GM23338 (cell line): Measurements from ENCODE around the gene FAM209B. TPM values are rescaled to one million over a fixed set of nuclear protein-coding genes. Genes with fewer than 3 reads are reported as not detected.

ENCODE experiments used
- CREB1 ChIP-seq: fragments of 250-450 bp; sonication (Bioruptor Pico); IDR thresholded peaks from 2 replicates; pipeline ENCODE4 v1.5.0; 2020; ENCODE audit warnings: low read depth, mild to moderate bottlenecking, moderate library complexity
- EZH2 ChIP-seq: fragments of 200-600 bp; sonication (generic); IDR thresholded peaks from one replicate; pipeline ENCODE4 v1.8.0; 2017; ENCODE audit warnings: antibody characterized with exemption, mild to moderate bottlenecking, low read depth; ENCODE audit not compliant: unreplicated experiment
- EZH2phosphoT487 ChIP-seq: fragments of 200-600 bp; sonication (generic); IDR thresholded peaks from one replicate; pipeline ENCODE4 v1.8.1; 2018; ENCODE audit warnings: antibody characterized with exemption; ENCODE audit not compliant: unreplicated experiment
- JUNB ChIP-seq: IDR thresholded peaks from one replicate; pipeline ENCODE4 v1.6.1; 2016; ENCODE audit warnings: antibody characterized with exemption; ENCODE audit not compliant: unreplicated experiment
- NANOG ChIP-seq: IDR thresholded peaks from 2 replicates; pipeline ENCODE4 v1.6.1; 2016; ENCODE audit warnings: antibody characterized with exemption, borderline replicate concordance
- POLR2AphosphoS5 ChIP-seq: IDR thresholded peaks from 2 replicates; pipeline ENCODE4 v1.6.1; 2016; ENCODE audit warnings: antibody characterized with exemption, low read depth
- STAT1 ChIP-seq: IDR thresholded peaks from one replicate; pipeline ENCODE4 v1.6.1; 2016; ENCODE audit warnings: antibody characterized with exemption; ENCODE audit not compliant: unreplicated experiment
- ZNF331 ChIP-seq: fragments of 250-450 bp; sonication (Bioruptor Pico); IDR thresholded peaks from 2 replicates; pipeline ENCODE4 v1.5.0; 2020; ENCODE audit warnings: low read depth, mild to moderate bottlenecking, moderate library complexity
- polyA plus RNA-seq: library from polyadenylated mRNA; unstranded; fragments of >200 nt; fragmentation: Nextera tagmentation; extraction: Ambion mirVana; gene quantifications from 2 replicates; pipeline ENCODE4 v1.2.1, GENCODE V29; 2016
- total RNA-seq: library from RNA; depleted of rRNA; stranded (reverse); fragments of >200 nt; shearing (Covaris generic); gene quantifications from 2 replicates; pipeline ENCODE4 v1.2.3, GENCODE V29; 2014
- TF ChIP-seq, protein P1 (sequence below): fragments of 250-450 bp; sonication (Bioruptor Pico); IDR thresholded peaks from 2 replicates; pipeline ENCODE4 v1.5.0; 2020; ENCODE audit warnings: mild to moderate bottlenecking, moderate library complexity
- TF ChIP-seq, protein P2 (sequence below), 2 experiments: fragments of 200-600 bp in 1 of 2; sonication (generic) in 1 of 2; conservative IDR thresholded peaks; 2 replicates each; pipeline versions ENCODE4 v1.5.1 to v1.6.1; 2016 to 2017; ENCODE audit warnings: antibody characterized with exemption in 2 of 2, low read depth in 2 of 2, mild to moderate bottlenecking in 2 of 2, moderate library complexity in 1 of 2

Gene FAM209B
- total and polyA plus RNA-seq, 2 experiments from 2014 or later: 1.1 TPM; not detected in 1

DNA sequence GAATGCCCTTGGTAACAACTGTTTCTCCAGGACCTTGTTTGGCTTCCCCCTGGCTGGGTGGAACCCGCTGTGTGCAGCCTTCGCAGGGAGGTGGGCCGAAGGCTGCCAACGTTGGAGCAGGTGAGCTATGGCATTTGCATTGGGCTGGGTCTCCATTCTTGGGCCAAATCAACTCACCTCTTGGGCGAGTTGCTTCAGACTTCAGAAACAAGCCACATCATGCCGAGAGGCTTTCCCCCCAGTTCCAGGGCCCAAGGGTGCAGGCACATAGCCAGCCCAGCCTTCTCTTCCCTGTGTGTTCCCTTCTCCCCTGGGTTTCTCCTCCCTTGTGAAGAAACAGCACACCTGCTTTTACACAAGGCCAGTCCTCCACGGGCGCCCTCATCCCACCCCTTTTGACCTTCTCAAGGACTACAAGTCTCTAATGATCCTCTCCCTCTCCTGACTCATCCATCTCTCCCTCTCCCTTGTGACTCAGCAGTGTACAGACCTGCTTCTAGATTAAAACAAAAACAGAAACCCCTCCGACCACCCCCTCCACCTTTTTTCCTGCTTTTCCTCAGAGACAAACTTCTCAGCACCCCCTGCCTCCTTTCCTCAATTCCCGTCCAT is 41.6 kb downstream of the FAM209B start (continued):
- TF ChIP-seq, protein P1, sequence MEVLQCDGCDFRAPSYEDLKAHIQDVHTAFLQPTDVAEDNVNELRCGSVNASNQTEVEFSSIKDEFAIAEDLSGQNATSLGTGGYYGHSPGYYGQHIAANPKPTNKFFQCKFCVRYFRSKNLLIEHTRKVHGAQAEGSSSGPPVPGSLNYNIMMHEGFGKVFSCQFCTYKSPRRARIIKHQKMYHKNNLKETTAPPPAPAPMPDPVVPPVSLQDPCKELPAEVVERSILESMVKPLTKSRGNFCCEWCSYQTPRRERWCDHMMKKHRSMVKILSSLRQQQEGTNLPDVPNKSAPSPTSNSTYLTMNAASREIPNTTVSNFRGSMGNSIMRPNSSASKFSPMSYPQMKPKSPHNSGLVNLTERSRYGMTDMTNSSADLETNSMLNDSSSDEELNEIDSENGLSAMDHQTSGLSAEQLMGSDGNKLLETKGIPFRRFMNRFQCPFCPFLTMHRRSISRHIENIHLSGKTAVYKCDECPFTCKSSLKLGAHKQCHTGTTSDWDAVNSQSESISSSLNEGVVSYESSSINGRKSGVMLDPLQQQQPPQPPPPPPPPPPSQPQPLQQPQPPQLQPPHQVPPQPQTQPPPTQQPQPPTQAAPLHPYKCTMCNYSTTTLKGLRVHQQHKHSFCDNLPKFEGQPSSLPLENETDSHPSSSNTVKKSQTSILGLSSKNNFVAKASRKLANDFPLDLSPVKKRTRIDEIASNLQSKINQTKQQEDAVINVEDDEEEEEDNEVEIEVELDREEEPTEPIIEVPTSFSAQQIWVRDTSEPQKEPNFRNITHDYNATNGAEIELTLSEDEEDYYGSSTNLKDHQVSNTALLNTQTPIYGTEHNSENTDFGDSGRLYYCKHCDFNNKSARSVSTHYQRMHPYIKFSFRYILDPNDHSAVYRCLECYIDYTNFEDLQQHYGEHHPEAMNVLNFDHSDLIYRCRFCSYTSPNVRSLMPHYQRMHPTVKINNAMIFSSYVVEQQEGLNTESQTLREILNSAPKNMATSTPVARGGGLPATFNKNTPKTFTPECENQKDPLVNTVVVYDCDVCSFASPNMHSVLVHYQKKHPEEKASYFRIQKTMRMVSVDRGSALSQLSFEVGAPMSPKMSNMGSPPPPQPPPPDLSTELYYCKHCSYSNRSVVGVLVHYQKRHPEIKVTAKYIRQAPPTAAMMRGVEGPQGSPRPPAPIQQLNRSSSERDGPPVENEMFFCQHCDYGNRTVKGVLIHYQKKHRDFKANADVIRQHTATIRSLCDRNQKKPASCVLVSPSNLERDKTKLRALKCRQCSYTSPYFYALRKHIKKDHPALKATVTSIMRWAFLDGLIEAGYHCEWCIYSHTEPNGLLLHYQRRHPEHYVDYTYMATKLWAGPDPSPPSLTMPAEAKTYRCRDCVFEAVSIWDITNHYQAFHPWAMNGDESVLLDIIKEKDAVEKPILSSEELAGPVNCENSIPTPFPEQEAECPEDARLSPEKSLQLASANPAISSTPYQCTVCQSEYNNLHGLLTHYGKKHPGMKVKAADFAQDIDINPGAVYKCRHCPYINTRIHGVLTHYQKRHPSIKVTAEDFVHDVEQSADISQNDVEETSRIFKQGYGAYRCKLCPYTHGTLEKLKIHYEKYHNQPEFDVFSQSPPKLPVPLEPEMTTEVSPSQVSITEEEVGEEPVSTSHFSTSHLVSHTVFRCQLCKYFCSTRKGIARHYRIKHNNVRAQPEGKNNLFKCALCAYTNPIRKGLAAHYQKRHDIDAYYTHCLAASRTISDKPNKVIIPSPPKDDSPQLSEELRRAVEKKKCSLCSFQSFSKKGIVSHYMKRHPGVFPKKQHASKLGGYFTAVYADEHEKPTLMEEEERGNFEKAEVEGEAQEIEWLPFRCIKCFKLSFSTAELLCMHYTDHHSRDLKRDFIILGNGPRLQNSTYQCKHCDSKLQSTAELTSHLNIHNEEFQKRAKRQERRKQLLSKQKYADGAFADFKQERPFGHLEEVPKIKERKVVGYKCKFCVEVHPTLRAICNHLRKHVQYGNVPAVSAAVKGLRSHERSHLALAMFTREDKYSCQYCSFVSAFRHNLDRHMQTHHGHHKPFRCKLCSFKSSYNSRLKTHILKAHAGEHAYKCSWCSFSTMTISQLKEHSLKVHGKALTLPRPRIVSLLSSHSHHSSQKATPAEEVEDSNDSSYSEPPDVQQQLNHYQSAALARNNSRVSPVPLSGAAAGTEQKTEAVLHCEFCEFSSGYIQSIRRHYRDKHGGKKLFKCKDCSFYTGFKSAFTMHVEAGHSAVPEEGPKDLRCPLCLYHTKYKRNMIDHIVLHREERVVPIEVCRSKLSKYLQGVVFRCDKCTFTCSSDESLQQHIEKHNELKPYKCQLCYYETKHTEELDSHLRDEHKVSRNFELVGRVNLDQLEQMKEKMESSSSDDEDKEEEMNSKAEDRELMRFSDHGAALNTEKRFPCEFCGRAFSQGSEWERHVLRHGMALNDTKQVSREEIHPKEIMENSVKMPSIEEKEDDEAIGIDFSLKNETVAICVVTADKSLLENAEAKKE: no peak
- TF ChIP-seq CREB1 (CRISPR knock-in tag) (no peak), ZNF331 (no peak), JUNB (no peak), POLR2AphosphoS5 (no peak), EZH2phosphoT487 (no peak), NANOG (no peak), STAT1 (no peak), EZH2 (no peak)
- TF ChIP-seq, protein P2, sequence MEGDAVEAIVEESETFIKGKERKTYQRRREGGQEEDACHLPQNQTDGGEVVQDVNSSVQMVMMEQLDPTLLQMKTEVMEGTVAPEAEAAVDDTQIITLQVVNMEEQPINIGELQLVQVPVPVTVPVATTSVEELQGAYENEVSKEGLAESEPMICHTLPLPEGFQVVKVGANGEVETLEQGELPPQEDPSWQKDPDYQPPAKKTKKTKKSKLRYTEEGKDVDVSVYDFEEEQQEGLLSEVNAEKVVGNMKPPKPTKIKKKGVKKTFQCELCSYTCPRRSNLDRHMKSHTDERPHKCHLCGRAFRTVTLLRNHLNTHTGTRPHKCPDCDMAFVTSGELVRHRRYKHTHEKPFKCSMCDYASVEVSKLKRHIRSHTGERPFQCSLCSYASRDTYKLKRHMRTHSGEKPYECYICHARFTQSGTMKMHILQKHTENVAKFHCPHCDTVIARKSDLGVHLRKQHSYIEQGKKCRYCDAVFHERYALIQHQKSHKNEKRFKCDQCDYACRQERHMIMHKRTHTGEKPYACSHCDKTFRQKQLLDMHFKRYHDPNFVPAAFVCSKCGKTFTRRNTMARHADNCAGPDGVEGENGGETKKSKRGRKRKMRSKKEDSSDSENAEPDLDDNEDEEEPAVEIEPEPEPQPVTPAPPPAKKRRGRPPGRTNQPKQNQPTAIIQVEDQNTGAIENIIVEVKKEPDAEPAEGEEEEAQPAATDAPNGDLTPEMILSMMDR (conservative IDR thresholded peaks at IDR 0.05; ENCODE audit: low read depth in 2 of 2): no peak
